HG02678 (cell line): ENCODE data around the gene REXO4.
A peak's percentile ranks its signal among the peaks of the same experiment; 100 is the strongest.
"Not testable (repeated sequence)": the region's sequence is repeated elsewhere in the genome, so short reads cannot be mapped to it uniquely, and the experiment has no call there.

Source experiments
- ATAC-seq: cut with Tn5 transposase; IDR thresholded peaks from one replicate; pipeline ENCODE4 v1.9.1; 2021; ENCODE audit warnings: mild to moderate bottlenecking, moderate library complexity; ENCODE audit not compliant: unreplicated experiment

Gene REXO4

GRCh38 chr9:133423216-133423615, 5.4 kb upstream of the REXO4 start:
- ATAC-seq = no peak

GRCh38 chr9:133421615-133422542, 4.1 kb upstream of the REXO4 start, which contains the start of gene ADAMTS13:
TSS of gene ADAMTS13 (plus strand) at chr9:133422367. CDS start at chr9:133422444, 77 bp downstream.
- ATAC-seq = peak; percentile 37

- no peak for ATAC-seq
These were observed 2.6 kb upstream of the REXO4 start for GRCh38 chr9:133420392-133420827.

- no peak for ATAC-seq
These were observed 1.2 kb upstream of the REXO4 start for GRCh38 chr9:133419005-133419404.

- no peak for ATAC-seq
These were observed 2.6 kb downstream of the REXO4 start for GRCh38 chr9:133415170-133415569.

- ATAC-seq = no peak
These were observed 9.8 kb downstream of the REXO4 start for GRCh38 chr9:133408042-133408441.

GRCh38 chr9:133406480-133407307, 11.1 kb downstream of the REXO4 start:
- ATAC-seq = peak; percentile 54

GRCh38 chr9:133405508-133406438, 12.0 kb downstream of the REXO4 start:
- no peak for ATAC-seq

GRCh38 chr9:133404454-133405002, 13.3 kb downstream of the REXO4 start:
- no peak for ATAC-seq

GRCh38 chr9:133403766-133404453, 13.9 kb downstream of the REXO4 start:
- ATAC-seq = no peak

GRCh38 chr9:133402689-133403088, 15.1 kb downstream of the REXO4 start:
- no peak for ATAC-seq

- ATAC-seq = no peak
These were observed 16.2 kb downstream of the REXO4 start for GRCh38 chr9:133401588-133401987.

GRCh38 chr9:133400292-133400691, 17.5 kb downstream of the REXO4 start:
- ATAC-seq = no peak

- ATAC-seq = no peak
These were observed 19.9 kb downstream of the REXO4 start for GRCh38 chr9:133397895-133398294.

- ATAC-seq = no peak
These were observed 20.4 kb downstream of the REXO4 start for GRCh38 chr9:133397370-133397769.

GRCh38 chr9:133396952-133397351, 20.9 kb downstream of the REXO4 start:
- no peak for ATAC-seq

- ATAC-seq = no peak
These were observed 23.0 kb downstream of the REXO4 start for GRCh38 chr9:133394687-133395271.

- no peak for ATAC-seq
These were observed 24.4 kb downstream of the REXO4 start for GRCh38 chr9:133393399-133393798.

GRCh38 chr9:133392308-133392707, 25.5 kb downstream of the REXO4 start:
- not testable (repeated sequence) for ATAC-seq
